Activated CD4-positive, CD25-positive, alpha-beta regulatory T cell treated with anti-CD3 and anti-CD28 coated beads, Interleukin-2, amount 50 U/mL, for 72 hours (primary cell): Measurements from ENCODE around the gene RP2.

Experiments used
- DNase-seq: peaks from one replicate; pipeline ENCODE4 v3.0.0; 2021

Gene RP2

GRCh38 chrX:46836701-46837557 is at the start of gene RP2:
Gene RP2 (plus strand): TSS chrX:46837043. CDS start chrX:46837101, 58 bp downstream.
- DNase-seq: peak; percentile 82

GRCh38 chrX:46788902-46789301 is 47.9 kb upstream of the RP2 start:
- DNase-seq: no peak

- no peak for DNase-seq
Measured at GRCh38 chrX:46791927-46792809, 44.7 kb upstream of the RP2 start.

GRCh38 chrX:46792810-46793188 is 44.0 kb upstream of the RP2 start:
- DNase-seq: no peak

GRCh38 chrX:46793386-46794143 is 43.3 kb upstream of the RP2 start:
- DNase-seq: no peak

- peak; percentile 73 for DNase-seq
Measured at GRCh38 chrX:46796574-46797191, 40.2 kb upstream of the RP2 start.

- no peak for DNase-seq
Measured at GRCh38 chrX:46803140-46803539, 33.7 kb upstream of the RP2 start.

- DNase-seq: no peak
Measured at GRCh38 chrX:46805270-46805669, 31.6 kb upstream of the RP2 start.

- DNase-seq: no peak
Measured at GRCh38 chrX:46811121-46811520, 25.7 kb upstream of the RP2 start.

- no peak for DNase-seq
Measured at GRCh38 chrX:46812445-46812844, 24.4 kb upstream of the RP2 start.

- no peak for DNase-seq
Measured at GRCh38 chrX:46814966-46815365, 21.9 kb upstream of the RP2 start.

- DNase-seq: no peak
Measured at GRCh38 chrX:46819136-46819535, 17.7 kb upstream of the RP2 start.

- no peak for DNase-seq
Measured at GRCh38 chrX:46820391-46821100, 16.3 kb upstream of the RP2 start.

GRCh38 chrX:46823481-46823880 is 13.4 kb upstream of the RP2 start:
- no peak for DNase-seq

- no peak for DNase-seq
Measured at GRCh38 chrX:46831765-46832327, 5.0 kb upstream of the RP2 start.

GRCh38 chrX:46837558-46838485 is 979 bp downstream of the RP2 start:
- DNase-seq: no peak

GRCh38 chrX:46838486-46838870 is 1.6 kb downstream of the RP2 start:
- no peak for DNase-seq

GRCh38 chrX:46838974-46839480 is 2.2 kb downstream of the RP2 start:
- no peak for DNase-seq

- no peak for DNase-seq
Measured at GRCh38 chrX:46840946-46841345, 4.1 kb downstream of the RP2 start.

- DNase-seq: no peak
Measured at GRCh38 chrX:46841346-46841745, 4.5 kb downstream of the RP2 start.
